DMS79 treated with DMSO at 0.1 percent for 48 hours (cell line): ENCODE measurements around the gene RNF6.
"Not testable (repeated sequence)": the region's sequence is repeated elsewhere in the genome, so short reads cannot be mapped to it uniquely, and the experiment has no call there.

Experiments used
- DNase-seq: peaks from one replicate; lab custom pipeline; 2025; lab: John Stamatoyannopoulos, UW

The RNF6 gene

DNA sequence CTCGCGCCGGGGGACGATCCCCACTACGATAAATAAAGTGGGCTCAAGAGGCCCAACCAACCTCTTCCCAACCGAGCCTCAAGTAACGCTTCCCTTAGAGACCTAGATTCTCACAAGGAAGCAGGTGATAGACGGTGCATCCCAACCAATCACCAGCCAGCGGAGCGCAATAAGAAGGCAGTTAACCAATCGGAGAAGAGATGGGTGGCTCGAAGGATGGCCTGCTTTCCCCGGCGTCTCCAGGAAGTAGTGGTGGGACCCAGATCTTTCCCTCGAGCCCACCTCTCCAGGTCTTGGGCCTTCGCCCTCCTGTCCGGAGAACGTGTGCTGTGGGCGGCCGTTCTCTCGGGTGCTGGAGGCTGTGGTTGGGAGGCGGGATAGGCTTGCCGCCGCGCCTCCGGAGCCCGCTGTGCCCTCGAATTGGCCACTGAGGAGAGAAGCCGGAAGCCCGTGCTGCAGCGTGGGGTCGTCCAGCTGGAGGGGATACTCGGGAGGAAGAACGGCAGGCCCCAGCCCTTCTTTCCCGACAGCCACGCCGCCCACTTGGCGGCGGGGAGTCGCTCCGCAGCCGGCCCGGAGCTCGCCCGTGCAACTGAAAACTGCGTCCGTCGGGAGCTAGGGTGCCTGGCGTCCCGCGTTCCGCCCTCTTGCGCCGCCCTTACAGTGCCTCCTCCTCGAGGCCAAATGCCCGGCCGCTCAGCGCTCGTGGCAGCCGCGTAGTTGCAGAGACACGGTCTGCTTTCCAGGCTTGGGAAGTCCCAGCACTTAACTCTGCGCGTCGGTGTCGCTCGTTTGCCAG is at the start of gene RNF6:
Gene RNF6 (minus strand): TSS at position 594 of the 799 bp plus-strand sequence. CDS start 2,665 bp downstream, outside the sequence.
- peak; percentile 87 for DNase-seq

DNA sequence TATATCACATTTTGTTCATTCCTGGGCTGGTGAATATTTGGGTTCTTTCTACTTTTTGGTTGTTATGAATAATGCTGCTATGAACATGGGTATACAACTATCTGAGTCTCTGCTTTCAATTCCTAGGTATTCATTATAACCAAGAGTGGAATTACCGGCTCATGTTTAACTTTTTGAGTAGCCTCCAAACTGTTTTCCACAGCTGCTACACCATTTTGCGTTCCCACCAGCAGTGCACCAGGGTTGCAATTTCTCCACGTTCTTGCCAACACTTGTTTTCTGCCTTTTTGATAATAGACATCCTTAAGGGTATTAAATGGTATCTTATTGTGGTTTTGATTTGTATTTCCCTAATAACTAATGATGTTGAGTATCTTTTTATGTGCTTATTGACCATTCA is 48.6 kb upstream of the RNF6 start:
- DNase-seq, result no peak

DNA sequence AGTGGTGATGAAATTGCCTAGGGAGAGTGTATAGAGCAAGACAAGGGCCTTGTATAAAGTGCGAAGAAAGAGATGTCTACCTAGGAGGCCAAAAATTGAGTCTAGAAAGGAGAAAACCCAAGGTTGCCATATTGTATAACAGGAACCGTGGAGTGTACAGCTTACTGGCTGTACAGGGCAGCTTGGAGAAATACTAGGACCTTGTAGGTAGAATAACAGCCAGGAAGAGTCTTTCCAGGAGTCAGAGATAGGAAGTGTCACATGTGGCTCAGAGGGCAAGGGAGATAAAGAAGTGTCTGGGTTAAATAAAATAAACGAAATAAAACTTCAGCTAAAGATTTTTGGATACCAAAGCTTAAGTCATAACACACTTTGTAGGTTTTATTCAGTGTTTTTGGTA is 44.2 kb upstream of the RNF6 start:
- DNase-seq, result no peak

DNA sequence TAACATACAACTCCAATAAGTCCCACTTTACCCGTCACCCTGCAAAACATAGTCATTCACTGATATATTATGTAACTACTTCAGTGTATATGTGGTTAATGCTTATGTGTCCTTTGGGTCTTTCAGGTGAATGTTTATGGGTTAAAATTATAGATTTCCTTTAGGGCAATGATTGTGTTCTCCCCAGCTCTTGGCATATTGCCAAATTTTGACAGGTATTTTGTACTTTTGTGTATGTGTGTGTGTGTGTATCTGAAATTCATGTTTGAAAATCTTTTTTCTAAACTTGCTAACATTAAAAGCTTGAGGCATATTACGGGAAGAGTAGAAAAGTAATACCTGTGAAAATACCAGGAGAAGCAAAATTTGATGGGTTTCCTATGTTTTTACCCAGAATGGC is 40.0 kb upstream of the RNF6 start:
- DNase-seq, result no peak

DNA sequence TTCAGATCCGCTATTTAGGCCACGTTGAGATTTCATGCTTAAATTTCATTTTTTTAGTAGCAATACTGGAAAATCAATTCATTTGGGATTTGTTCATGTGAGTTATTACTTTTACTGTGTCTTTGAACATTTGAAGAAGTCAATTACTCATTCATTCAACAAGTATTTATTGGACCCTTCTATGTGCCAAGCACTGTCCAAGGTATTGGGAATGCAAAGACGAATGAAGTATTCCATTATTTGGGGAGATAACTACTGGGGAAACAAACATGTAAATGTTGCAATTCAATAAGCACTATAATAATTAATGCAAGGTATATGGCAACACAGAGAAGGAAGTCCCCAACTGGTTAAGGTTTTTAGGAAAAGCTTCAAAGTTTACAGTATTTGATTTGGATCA is 37.5 kb upstream of the RNF6 start:
- no peak for DNase-seq

DNA sequence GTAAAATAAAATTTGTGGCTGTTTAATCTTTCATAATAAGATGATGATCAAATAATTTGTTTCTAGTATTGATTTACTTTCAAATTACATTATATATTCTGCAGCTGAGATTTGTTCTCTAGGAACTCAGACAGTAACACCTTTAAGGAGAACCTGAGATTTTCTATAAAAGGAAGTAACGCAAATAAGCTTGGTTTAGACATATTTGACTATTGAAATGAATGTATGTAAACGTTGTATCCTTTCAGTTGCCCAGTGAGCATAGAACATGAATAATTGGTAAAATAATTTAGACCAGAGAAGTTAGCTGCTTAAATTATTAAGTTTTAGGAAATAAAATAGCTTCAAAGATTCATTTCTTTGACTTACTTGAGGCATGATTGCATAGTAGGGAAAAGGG is 34.9 kb upstream of the RNF6 start:
- DNase-seq, result no peak

DNA sequence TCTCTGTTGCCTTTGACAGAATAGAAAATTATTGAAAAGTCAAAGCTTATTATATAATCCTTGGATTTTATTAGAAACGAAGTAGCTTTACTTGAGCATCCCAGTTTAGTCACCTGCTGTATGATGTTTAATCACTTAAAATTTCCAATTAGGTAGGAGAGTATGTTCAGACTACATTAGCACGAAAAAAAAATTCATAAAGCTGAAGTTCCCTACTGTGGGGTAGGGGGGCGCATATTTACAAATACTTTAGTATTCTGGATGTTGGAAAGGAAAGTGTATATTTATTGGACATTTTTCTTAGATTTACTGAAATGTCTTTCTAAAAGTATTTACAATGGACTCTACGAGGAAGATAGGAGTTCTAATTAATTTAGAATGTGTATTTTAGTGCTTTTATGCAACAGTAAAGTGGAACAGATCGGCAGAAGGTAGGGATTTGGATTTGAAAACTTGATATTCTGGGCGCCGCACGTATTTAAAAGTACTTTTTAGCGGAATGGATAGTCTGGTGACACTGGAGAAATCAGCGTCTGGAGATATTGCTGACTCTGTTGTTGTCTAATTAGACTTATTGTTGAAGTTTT is 33.7 kb upstream of the RNF6 start:
- peak; percentile 14 for DNase-seq

DNA sequence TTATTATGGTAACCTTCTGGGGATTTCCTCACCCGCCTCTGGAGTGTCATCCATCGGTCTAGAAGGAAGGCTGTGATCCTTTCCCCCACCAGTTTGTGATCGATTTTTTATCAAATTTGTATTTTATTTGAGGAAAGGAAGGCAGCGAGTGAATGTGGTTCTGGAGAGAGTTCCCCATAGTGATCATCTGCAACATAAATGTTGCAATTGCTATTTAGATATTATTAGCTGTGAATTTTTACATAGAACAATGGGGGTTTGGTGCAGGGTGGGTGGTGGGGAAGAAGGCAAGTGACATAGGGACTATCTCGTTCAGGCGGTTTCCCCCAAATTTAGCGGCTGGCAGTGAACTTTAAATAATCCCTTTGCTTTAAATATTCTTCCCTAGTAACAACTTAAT is 33.0 kb upstream of the RNF6 start:
- DNase-seq, result no peak

DNA sequence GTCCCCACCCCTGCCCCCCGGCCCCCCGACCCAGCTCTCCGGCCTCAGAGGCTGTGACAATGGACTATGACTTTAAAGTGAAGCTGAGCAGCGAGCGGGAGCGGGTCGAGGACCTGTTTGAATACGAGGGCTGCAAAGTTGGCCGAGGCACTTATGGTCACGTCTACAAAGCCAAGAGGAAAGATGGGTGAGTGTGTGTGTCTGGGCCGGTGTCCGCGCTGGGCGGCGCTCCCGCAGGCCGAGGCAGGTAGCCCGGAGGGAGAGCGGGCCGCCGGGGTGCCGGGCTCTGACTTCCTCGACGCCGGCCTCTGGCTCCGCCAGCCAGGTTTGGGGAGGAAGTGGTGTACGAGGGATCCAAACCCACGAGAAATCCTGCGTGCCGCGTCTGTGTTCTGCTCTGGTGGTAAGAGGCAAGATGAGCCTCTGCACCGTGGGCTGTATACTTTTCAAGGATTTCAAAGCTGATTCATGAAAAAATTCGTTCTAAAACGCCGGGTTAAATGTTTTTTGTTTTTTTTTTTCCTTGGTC is 32.5 kb upstream of the RNF6 start:
- peak; percentile 30 for DNase-seq

DNA sequence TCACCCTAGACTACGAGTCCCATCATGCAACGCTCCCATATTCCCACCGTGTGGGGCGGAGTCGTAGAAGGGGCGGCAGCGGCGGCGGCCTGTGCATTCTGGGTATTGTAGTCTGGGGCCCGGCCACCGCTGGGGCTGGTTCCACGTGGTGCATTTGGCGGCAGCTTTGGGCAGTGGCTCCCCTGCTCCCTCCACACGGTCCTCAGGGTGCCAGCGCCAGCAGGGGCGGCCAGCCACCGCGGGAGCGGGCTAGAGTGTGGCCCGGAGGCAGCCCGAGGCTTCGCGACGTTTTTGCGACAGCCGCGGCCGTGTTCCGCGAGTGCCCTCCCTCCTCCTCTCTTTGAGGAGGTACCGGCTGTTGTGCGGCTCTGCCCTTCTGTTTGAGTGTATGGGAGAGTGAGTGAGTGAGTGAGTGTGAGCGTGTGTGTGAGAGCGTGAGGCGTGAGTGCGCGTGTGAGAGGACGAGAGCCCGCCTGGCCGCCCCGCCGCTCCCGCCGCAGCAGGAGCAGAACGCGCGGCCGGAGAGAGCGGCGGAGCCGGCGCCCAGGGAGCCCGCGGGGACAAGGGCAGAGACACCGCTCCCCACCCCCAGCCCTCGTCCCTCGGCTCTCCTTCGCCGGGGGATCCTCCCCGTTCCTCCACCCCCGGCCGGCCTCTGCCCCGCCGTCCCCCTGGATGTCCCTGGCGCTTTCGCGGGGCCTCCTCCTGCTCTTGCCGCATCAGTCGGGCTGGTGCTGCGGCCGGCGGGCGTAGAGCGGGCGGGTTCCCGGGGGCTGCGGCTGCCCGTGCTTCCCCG is 31.9 kb upstream of the RNF6 start, which contains the start of gene CDK8:
Gene CDK8 (plus strand): TSS at position 343 of the 796 bp plus-strand sequence. CDS start 513 bp downstream, outside the sequence.
- peak; percentile 80 for DNase-seq

DNA sequence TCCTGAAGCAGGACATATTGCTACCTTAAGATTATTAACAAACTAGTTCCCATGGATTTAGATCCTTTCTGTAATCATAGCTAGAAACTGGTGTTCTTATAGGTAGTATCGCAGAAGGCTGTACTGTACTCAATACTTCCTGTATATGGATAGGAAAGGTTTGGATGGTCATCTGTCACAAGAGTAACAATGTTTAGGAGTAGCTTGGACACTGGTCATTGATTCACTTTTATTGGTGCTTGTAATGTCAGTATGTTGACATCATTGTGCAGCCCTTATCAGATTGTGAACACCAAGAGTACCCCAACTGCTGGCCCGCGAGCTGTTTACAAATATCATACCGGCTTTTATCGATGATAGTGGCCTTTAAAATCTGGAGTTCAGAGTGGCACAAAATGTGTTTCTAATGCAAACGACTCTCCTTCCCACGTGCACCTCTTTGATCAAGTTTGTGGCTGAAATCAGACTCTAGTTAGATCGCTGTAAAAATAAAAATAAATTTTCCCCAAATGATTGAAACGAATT is 31.2 kb upstream of the RNF6 start:
- no peak for DNase-seq

DNA sequence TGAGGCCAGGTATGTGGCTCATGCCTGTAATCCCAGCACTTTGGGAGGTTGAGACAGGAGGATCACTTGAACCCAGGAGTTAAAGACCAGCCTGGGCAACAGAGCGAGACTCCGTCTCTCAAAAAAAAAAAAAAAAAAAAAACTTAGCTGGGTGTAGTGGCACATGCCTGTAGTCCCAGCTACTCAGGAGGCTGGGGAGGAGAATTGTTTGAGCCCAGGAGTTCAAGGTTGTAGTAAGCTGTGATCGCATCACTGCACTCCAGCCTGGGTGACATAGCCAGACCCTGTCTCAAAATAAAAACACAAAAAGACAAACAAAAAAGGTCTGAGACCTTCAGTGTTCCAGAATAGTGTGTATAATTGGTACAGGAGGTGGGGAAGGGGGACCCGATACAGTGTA is 29.9 kb upstream of the RNF6 start:
- not testable (repeated sequence) for DNase-seq

DNA sequence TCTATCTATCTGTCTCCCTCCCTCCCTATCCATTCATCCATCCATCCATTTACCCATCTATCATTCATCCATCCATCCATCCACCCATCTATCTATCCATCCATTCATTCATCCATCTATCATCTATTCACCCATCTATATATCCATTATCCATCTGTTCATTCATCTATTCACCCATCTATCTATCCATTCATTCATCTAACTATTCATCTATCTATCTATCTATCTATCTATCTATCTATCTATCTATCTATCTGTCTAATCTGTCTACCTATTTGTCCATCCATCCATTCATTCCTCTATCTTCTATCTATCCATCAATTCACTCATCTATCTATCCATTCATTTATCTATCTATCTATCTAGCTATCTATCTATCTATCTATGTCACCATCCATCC is 27.4 kb upstream of the RNF6 start:
- DNase-seq, result no peak

DNA sequence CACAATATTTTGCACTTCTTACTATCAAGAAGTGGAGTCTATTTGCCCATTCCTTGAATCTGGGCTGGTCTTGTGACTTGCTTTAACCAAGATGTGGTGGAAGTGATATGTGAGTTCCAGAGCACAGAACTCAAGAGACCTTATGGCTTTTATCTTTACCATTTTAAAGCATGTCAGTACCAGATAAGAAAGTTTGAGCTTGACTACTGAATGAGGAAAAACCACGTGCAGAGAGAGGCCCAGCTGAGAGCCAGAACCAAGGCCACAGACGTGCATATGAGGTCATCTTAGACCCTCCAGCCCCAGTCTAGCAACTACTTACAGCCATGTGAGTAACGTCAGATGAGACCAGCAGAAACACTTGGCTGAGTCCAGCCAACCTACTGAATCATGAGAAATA is 25.5 kb upstream of the RNF6 start:
- no peak for DNase-seq

DNA sequence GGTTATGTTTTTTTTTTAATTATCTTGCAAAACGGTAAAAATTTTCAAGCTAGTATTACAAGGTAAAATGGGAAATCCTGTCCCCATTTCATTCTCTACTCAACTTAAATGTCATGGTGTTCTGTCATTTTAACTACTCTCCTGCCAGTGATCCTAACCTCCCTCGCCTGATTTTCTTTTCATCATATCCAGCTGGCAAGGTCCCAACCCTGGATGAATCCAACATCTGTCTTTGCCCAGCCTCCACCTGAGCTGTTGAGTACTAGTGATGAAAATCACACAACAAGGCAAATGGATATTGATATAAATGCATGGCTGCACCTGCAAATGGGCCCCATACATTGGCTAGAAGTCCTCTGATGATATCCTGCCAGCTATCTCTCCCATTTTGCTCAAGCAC is 24.9 kb upstream of the RNF6 start:
- no peak for DNase-seq

DNA sequence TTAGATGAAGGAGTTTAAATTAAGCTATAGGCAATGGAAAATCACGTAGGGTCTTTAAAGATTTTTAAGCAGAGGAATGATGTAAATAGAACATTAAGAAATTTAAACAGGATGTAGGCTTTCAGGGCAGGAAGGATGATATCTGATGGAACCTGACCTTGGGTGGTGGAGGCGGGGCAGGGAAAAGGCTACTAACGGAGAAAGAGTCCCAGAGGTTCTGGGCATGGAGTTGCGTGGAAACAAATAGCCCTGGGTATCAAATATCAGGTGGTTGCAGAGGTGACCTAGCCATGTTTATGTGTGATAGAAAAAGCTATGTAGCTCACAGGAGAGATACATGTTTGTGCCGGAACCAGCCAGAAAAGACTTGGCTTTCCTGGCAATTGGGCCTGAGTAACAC is 24.0 kb upstream of the RNF6 start:
- no peak for DNase-seq

DNA sequence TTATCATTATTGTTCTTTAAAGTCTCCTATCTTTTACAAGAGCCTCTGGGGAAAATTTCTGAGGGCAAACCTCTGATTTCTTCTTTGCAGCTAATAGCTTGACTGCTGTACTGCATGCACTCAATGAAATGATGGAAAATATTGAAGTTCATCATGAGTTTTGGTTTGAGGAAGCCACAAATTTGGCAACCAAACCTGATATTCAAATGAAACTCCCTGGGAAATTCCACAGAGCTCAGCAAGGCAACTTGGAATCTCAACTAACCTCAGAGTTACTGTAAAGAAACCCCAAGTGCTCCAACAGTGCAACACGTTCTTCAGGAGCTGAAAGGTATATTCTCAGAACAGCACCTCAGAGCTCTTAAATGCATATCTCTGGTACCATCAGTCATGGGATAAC is 14.2 kb upstream of the RNF6 start:
- no peak for DNase-seq

DNA sequence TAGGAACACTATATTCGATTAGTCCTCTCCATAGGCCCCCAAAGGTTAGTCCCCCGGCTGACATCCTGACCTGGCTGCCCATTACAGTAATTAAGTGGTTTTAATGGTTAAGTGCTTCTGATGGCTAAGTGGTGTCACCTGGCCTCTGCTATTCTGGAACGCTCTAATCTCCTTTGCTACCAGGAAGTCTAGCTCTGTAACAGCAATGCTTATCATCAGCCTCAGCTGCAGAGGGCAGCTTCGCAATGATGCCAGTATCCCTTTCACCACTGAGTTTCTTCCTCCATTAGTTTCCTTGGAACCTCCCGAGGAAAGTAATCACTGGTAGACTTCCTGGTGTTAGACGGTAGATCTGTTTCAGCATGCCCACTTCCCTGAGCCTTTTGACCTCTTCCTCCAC is 8.6 kb upstream of the RNF6 start:
- DNase-seq, result no peak

DNA sequence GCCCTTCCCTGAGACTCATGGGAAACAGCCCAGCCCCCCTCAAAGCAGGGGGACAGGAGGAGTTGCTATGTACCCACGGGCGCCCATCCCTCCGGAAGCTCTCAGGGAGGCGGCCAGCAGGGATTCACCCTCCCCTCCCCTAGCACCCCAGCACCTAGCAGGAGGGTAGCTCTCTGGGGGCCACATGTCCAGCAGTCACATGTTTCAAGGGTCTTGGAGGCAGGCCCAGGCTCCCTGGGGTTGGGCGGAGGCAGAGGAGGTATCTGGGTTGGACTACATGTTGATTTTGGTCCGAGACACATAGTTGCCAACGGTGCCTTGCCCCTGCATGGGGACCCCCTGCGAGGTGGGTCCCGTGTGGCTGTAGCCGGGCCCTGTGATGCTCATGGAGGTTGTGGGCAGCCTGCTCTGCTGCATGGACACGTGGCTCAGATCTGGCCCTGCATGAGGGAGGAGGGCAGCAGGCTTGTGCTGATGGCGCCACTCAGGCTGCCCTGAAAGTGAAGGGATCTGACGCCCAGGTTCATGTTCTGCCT is 7.0 kb upstream of the RNF6 start:
- DNase-seq, result no peak

DNA sequence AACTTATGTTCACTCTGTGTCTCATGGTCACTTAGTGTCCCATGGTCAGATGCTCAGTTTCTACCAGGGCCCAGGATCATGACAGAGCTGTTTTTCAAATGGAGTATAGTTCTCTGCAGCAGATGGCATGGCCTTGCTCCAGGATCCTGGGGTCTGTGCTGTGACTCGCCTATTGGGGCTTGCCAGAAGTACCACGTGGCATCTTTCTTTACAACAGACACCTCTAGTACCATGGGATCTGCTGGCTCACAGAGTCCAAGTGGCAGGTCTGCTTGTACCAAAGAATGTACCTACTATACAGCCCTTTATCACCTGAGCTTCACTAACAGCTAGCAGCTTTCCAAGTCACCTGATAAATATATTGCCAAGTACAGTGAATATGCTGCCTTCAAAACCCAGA is 6.0 kb upstream of the RNF6 start:
- no peak for DNase-seq

DNA sequence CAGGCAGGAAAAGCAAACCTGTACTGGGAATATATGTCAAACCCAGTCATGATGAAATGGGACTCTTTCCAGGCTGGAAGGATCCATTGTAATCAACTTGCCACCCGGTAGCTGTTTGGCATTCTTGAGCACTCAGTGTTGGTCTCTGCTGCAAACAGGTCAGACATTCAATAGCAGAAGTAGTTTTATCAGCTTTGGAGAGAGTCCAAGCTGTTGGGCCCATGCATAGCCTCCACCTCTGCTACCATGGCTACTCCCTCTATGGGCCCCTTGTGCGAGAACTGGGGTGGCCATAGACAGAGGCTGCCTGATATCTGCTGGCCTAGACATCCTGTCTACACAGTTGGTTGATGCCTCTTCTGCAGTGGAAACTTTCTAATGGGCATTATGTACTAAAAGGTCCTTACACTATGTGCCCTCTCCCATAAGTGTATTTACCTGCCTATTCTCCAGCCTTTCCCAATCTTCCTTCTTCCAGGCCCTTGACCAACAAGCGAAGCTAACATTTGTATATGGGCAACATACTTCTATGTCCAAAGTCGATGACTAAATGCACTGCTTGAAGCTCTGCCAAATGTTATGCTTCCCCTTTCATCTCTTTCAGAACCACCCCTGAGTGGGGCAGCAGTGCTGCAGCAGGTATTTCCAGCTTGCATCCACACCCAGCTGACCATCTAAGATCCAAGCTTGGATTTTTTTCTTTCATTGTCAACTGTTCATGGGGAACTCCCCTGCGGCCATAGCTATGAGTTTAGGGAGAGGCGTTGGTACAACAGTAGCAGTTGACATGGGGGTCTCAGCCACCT is 5.3 kb upstream of the RNF6 start:
- DNase-seq, result no peak
